Nephron progenitor cell (in vitro differentiated cells): ENCODE data around the gene EMX2.

Experiments
- DNase-seq: peaks from one replicate; pipeline ENCODE4 v3.0.0; 2021
- H3K27ac Mint-ChIP-seq: 2 replicates; pipeline ENCODE4 v1.8.0; 2021; ENCODE audit warnings: mild to moderate bottlenecking, moderate library complexity, mixed read lengths
- H3K27me3 Mint-ChIP-seq: 2 replicates; pipeline ENCODE4 v1.8.0; 2021; ENCODE audit warnings: mild to moderate bottlenecking, low read depth, mixed read lengths; ENCODE audit not compliant: poor library complexity
- H3K36me3 Mint-ChIP-seq: 2 replicates; pipeline ENCODE4 v1.8.0; 2021; ENCODE audit warnings: low read depth, mixed read lengths
- H3K4me1 Mint-ChIP-seq: 2 replicates; pipeline ENCODE4 v1.8.0; 2021; ENCODE audit warnings: mixed read lengths
- H3K4me3 Mint-ChIP-seq: 2 replicates; pipeline ENCODE4 v1.8.0; 2021; ENCODE audit warnings: mild to moderate bottlenecking, moderate library complexity, mixed read lengths
- H3K9me3 Mint-ChIP-seq: 2 replicates; pipeline ENCODE4 v1.8.0; 2021; ENCODE audit warnings: mild to moderate bottlenecking, moderate library complexity, mixed read lengths
- TF ChIP-seq, protein P1 (sequence below): fragments of 200-600 bp; sonication (generic); IDR thresholded peaks from 2 replicates; pipeline ENCODE4 v1.5.0; 2021; ENCODE audit warnings: antibody characterized with exemption

Gene EMX2

DNA sequence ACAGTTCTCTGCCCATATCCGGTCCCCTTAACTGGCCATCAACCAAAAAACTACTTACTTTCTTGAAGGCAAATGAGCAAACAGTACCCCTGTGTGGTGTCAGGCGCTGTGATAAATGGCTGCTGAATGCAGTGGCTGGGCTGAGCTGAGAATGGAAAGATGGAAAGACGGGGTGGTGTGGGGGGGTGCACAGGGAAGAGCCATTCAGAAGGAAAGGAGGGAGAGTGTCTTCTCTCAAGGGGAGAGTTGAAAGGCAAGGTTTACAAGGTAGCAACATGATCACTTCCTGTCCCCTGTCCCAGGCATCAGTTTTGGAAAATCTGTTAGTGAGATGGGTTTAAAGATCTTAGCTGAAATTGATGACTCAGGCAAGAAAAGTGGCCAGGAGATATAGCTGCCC, 22.5 kb downstream of the EMX2 start:
- no peaks in the 10 kb centered on the region for H3K9me3 Mint-ChIP-seq
- no peak overlapping the region for H3K4me3 Mint-ChIP-seq
- H3K36me3 Mint-ChIP-seq = no peaks in the 10 kb centered on the region
- no peak for DNase-seq
- TF ChIP-seq, protein P1, sequence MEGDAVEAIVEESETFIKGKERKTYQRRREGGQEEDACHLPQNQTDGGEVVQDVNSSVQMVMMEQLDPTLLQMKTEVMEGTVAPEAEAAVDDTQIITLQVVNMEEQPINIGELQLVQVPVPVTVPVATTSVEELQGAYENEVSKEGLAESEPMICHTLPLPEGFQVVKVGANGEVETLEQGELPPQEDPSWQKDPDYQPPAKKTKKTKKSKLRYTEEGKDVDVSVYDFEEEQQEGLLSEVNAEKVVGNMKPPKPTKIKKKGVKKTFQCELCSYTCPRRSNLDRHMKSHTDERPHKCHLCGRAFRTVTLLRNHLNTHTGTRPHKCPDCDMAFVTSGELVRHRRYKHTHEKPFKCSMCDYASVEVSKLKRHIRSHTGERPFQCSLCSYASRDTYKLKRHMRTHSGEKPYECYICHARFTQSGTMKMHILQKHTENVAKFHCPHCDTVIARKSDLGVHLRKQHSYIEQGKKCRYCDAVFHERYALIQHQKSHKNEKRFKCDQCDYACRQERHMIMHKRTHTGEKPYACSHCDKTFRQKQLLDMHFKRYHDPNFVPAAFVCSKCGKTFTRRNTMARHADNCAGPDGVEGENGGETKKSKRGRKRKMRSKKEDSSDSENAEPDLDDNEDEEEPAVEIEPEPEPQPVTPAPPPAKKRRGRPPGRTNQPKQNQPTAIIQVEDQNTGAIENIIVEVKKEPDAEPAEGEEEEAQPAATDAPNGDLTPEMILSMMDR = no peak
- H3K4me1 Mint-ChIP-seq = peaks cover 25% of the 10 kb centered on the region
- H3K27me3 Mint-ChIP-seq = peaks cover 23% of the 10 kb centered on the region
- H3K27ac Mint-ChIP-seq = no peak overlapping the region

GRCh38 chr10:117568334-117568733, 25.8 kb downstream of the EMX2 start:
- Mint-ChIP-seq H3K36me3 (no peaks in the 10 kb centered on the region), H3K27me3 (peaks cover 41% of the 10 kb centered on the region), H3K4me3 (no peak overlapping the region), H3K9me3 (no peaks in the 10 kb centered on the region), H3K27ac (no peak overlapping the region), H3K4me1 (peaks cover 41% of the 10 kb centered on the region)
- no peak for DNase-seq
- TF ChIP-seq, protein P1 = no peak

GRCh38 chr10:117569610-117570390, 27.3 kb downstream of the EMX2 start:
- Mint-ChIP-seq H3K4me1 (peaks cover 50% of the 10 kb centered on the region), H3K4me3 (no peak overlapping the region), H3K36me3 (no peaks in the 10 kb centered on the region), H3K27me3 (peaks cover 38% of the 10 kb centered on the region), H3K27ac (peak overlapping the region; percentile 40), H3K9me3 (no peaks in the 10 kb centered on the region)
- no peak for DNase-seq
- TF ChIP-seq, protein P1 = no peak

GRCh38 chr10:117570880-117571279, 28.3 kb downstream of the EMX2 start:
- TF ChIP-seq, protein P1 = no peak
- H3K4me1 Mint-ChIP-seq = peaks cover 61% of the 10 kb centered on the region
- H3K27me3 Mint-ChIP-seq = peaks cover 36% of the 10 kb centered on the region
- H3K27ac Mint-ChIP-seq = no peak overlapping the region
- no peak for DNase-seq
- no peak overlapping the region for H3K4me3 Mint-ChIP-seq
- no peaks in the 10 kb centered on the region for H3K36me3 Mint-ChIP-seq
- H3K9me3 Mint-ChIP-seq = no peaks in the 10 kb centered on the region

- Mint-ChIP-seq H3K4me3 (no peak overlapping the region), H3K27ac (peak overlapping the region; percentile 63), H3K27me3 (peaks cover 33% of the 10 kb centered on the region), H3K9me3 (no peaks in the 10 kb centered on the region), H3K4me1 (peaks cover 62% of the 10 kb centered on the region), H3K36me3 (no peaks in the 10 kb centered on the region)
- TF ChIP-seq, protein P1 = no peak
- DNase-seq = no peak
These were observed 32.1 kb downstream of the EMX2 start for GRCh38 chr10:117574498-117575146.
